ENCODE measurements around the gene ZNF700.
"Not testable (repeated sequence)": the region's sequence is repeated elsewhere in the genome, so short reads cannot be mapped to it uniquely, and the experiment has no call there.

Gene ZNF700

GRCh38 chr19:11941361-11941887, 16.5 kb downstream of the ZNF700 start:
- DNase-seq, result not testable (repeated sequence)

DNA sequence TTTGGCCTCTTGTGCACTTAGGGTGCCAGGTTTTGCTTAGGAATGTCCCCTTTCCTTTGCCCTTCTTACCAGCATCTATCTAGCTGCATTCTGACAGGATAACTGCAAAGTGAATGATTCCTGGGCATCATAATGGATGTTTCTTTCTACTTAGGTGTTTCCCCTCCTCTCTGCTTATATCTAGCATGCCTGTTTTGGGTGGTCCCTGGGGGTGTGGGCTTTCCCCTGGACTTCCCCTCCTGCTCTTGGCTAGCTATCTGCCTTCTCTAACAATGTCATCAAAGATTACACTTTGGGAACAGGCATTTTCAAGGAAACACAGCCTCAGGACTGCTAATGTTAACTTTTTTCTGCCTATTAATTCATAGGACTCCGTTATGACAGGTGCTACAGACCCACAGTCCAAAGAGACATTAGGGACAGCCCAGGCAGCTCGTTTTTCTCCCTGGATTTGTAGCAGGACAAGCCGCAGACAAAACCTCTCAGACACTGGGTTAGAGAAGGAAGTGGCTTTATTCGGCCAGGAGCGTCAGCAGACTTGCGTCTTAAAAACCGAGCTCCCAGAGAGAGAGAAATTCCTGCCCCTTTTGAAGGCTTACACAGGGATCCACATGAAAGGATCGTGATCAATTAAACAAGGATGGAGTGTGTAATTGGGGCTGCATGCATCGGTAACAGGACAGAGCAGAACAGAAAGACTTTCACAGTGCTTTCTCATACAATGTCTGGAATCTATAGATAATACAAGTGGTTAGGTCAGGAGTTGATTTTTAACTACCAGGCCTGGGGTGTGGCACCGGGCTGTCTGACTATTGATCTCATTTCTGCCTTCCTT, 17.3 kb downstream of the ZNF700 start:
- no peak for DNase-seq

GRCh38 chr19:11942843-11943108, 17.9 kb downstream of the ZNF700 start:
- DNase-seq, result no peak

GRCh38 chr19:11944656-11945055, 19.7 kb downstream of the ZNF700 start:
- DNase-seq, result no peak

DNA sequence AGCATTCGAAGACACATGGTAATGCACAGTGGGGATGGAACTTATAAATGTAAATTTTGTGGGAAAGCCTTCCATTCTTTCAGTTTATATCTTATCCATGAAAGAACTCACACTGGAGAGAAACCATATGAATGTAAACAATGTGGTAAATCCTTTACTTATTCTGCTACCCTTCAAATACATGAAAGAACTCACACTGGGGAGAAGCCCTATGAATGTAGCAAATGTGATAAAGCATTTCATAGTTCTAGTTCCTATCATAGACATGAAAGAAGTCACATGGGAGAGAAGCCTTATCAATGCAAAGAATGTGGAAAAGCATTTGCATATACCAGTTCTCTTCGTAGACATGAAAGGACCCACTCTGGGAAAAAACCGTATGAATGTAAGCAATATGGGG, 23.7 kb downstream of the ZNF700 start:
- no peak for DNase-seq

DNA sequence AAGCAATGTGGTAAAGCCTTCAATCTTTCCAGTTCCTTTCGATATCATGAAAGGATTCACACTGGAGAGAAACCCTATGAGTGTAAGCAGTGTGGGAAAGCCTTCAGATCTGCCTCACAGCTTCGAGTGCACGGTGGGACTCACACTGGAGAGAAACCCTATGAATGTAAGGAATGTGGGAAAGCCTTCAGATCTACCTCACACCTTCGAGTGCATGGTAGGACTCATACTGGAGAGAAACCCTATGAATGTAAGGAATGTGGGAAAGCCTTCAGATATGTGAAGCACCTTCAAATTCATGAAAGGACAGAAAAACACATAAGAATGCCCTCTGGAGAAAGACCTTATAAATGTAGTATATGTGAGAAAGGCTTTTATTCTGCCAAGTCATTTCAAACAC, 24.3 kb downstream of the ZNF700 start:
- DNase-seq, result no peak

- not testable (repeated sequence) for DNase-seq
Observed at GRCh38 chr19:11949614-11950080, 24.7 kb downstream of the ZNF700 start.

- no peak for DNase-seq
Observed at GRCh38 chr19:11950312-11950711, 25.4 kb downstream of the ZNF700 start.

DNA sequence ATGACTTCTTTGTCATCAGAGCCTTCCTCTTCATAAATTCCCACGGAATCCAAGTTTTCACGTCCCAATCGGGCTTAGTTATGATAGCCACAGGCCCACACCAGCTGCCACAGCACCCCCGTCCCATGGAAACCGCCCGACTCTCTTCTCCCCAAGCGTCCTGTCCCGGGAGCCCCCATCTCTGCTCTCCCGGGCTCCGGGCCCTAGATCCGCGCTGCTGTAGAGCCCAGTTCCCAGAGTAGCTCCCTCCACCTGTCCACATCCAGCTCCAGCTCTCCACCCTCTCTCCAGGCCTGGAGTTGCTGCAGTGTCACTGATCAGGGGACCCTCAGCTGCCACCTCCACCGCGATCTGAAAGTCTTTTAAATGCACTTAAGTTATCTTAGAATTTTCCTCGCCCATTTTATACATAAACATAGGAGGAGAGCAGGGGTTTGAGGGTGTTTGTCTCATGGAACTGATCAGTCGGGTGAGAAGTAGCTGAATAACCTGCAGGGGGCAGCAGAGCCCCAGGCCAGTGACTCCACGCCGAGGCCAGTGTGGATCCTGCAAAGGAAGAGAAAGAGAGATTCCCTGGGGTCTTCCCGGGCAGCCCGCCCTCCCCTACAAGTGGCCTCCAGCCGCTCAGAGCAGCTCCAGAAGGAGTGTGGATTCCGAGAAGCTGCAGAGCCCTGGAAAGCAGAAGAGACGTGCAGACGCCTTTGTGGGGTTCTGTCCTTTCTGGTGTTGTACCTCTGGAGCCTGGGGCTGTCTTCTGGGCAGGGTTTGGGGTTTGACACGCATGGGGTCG, 38.9 kb downstream of the ZNF700 start:
- peak; percentile 82 for DNase-seq

GRCh38 chr19:11964496-11964857, 39.6 kb downstream of the ZNF700 start:
- peak; percentile 77 for DNase-seq

DNA sequence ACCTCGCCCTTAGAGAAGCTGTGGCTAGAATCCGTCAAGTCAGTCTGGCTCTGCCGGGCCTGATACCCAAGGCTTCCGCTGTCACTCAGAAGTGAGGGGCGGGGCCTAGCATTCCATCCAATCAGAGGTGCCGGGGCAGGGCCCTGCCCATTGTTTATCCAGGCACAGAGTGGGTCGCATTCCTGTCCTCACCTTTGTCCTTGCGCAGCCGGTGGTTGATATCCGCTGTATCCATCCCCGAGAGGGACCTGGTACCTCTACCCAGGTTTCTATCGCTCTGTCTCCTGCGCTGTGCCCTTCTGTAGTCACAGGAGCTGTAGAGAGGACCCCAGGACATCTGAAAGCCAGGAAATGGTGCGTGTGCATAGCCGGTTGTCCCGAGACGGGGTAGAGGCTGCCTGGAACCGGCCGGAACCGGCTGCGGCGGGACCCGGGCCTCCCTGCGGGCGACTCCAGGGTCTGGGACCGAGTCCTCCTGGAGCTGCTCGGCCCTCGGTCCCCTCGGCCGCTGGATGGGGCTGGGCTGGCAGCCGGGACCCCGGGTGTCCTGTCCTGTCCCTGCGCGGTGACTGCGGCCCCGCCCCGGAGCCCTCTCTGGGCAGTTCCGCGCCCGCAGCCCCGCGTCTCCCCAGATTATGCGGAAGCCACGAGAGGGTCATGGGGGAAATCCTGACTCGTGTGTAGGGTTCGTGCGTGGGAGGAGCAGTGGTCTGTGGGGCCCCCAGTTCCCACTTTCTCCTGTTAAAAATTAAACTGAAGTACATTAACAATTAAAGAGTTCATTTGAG, 40.1 kb downstream of the ZNF700 start, which contains the start of gene ZNF763:
Gene ZNF763, plus strand, starts transcription at position 183 of the 788 bp plus-strand sequence. Its CDS starts 169 bp downstream, at position 352.
- peak; percentile 96 for DNase-seq

DNA sequence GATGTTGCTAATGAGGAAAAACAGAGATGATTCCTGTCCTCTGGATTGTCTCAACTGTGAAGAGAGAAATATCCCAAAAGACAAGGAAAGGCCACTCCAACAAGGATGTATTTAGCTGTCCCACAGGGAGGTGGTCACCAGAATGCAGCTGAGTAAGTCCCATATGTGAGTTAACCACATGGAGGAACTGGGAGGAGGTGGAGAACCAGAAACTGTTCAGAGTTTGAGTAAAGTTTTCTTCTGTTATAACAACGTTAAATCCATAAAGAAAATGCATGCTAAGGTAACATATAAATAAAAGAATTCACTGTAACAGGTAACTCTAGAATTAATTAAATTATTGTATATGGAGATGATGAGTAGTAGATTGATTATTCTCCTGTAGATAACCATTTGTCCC, 45.3 kb downstream of the ZNF700 start:
- no peak for DNase-seq

GRCh38 chr19:11971041-11971440, 46.1 kb downstream of the ZNF700 start:
- DNase-seq, result no peak

- DNase-seq, result no peak
Observed at GRCh38 chr19:11973019-11973810, 48.3 kb downstream of the ZNF700 start.

GRCh38 chr19:11978492-11979100, 53.7 kb downstream of the ZNF700 start:
- DNase-seq, result no peak

- no peak for DNase-seq
Observed at GRCh38 chr19:11979527-11979926, 54.6 kb downstream of the ZNF700 start.

DNA sequence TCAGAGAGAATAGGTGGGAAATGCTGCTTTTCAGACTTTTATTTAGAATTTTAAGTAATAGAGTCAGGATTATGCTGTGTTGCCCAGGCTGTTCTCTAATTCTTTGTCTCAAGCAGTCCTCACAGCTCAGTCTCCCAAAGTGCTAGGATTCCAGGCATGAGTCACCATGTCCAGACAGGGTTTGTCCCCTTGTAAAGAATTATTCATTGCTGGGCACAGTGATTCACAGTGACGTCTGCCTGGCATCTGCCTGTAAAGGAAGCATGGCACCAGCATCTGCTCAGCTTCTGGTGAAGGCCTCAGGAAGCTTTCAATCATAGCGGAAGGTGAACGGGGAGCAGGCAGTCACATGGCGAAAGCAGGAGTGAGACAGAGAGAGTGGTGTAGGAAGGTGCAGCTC, 57.6 kb downstream of the ZNF700 start:
- DNase-seq, result no peak

DNA sequence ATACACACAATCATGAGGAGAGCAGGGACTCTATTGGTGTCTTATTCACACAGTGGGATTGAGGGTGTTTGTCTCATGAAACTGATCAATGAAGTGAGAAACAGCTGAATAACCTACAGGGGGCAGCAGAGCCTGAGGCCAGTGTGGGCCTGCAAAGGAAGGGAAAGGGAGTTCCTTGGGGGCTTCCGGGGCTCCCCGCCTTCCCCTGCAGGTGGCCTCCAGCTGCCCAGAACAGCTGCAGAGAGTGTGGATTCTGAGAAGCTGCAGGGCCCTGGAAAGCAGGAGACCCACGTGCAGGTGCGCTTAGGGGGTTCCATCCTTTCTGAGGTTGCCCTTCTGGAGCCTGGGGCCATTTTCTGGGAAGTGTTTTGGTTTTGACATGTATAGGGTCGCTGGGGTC, 60.1 kb downstream of the ZNF700 start:
- DNase-seq, result peak; percentile 83

- no peak for DNase-seq
Observed at GRCh38 chr19:11986754-11987153, 61.8 kb downstream of the ZNF700 start.

DNA sequence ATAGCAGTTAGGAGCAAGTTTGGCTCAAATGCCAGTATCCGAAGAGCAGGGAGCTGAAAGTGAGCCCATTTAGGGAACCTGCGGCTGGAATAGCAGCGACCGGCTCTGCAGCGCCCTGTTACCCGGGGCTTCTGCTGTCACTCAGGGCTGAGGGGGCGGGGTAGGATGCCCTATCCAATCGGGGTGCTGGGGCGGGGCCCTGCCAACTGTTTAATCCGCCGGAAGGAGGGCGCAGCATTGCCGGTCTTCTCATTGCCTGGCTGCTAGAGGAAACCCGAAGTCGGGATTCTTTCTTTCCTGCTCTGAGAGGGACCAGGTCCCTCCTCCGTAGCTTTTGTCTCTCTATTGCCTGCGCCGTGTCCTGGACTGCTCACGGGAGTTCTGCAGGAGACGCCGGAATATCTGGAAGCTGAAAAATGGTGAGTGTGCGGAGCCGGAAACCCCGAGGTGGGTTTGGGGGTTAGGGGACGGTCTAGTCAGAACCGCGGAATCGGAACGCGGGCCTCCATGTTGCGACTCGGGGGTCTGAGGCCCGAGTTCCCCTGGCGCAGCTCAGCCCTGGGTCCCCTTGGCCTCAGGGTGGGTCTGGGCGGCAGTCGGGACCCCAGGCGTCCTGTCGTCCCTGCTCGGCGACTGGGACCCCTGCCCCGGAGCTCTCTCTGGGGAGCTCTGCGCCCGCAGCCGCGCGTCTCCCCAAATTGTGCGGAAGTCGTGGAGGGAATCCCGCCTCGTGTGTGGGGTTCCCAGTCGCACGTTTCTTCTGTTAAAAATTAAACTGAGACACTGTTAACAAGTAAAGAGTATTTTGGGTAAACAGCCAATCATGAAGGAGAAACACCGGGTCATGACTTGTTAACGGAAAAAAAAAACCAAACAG, 62.7 kb downstream of the ZNF700 start:
- DNase-seq, result peak; percentile 98

GRCh38 chr19:11989112-11989456, 64.2 kb downstream of the ZNF700 start:
- no peak for DNase-seq

Data from NCI-H146 (cell line).